ENCODE measurements around the gene PARVG. TPM values are rescaled to one million over a fixed set of nuclear protein-coding genes. Genes with fewer than 3 reads are reported as not detected.

PARVG gene
- total and polyA plus RNA-seq, 2 experiments from 2014 or later: not detected

GRCh38 chr22:44201665-44202064 is 20.9 kb downstream of the PARVG start:
- Histone ChIP-seq H3K27me3 (replicated peaks; ENCODE audit: insufficient read depth) (no peaks in the 10 kb centered on the region; the same call in 1 of the 2 replicates), H3F3A (ENCODE audit: insufficient read depth) (0 out of 2 replicates have a peak, but pooled peaks cover 5% of the 10 kb centered on the region), H3K4me3 (no peak overlapping the region), H3K36me3 (ENCODE audit: low read depth) (no peaks in the 10 kb centered on the region), H3K9me3 (ENCODE audit: low read depth) (no peaks in the 10 kb centered on the region), H4K20me1 (ENCODE audit: insufficient read depth) (no peaks in the 10 kb centered on the region), H3K79me2 (ENCODE audit: insufficient read depth) (no peaks in the 10 kb centered on the region), H3K4me1 (ENCODE audit: insufficient read depth) (peaks cover 12% of the 10 kb centered on the region), H3K4me2 (ENCODE audit: unreplicated experiment) (no peak overlapping the region), H2AFZ (no peak overlapping the region), H3K9me2 (ENCODE audit: insufficient read depth) (no peaks in the 10 kb centered on the region), H3K9ac (no peak overlapping the region), H3K27ac (no peak overlapping the region)
- WGBS, 2 experiments (ENCODE audit: low coverage in 1 of 2, low lambda C conversion rate in 2 of 2, missing lambda C conversion rate in 2 of 2): 65 to 73% methylated on average over 11 to 12 of the region's 12 CpGs
- no peak for DNase-seq
- TF ChIP-seq EZH2phosphoT487 (IDR thresholded peaks at IDR 0.05; ENCODE audit: insufficient read depth, low read depth) (no peak), EZH2 (IDR thresholded peaks at IDR 0.05; ENCODE audit: insufficient read depth, poor library complexity, severe bottlenecking) (no peak)
- in situ Hi-C loops (cut with MboI): no loop called here

- Histone ChIP-seq H3K79me2 (ENCODE audit: insufficient read depth) (no peaks in the 10 kb centered on the region), H3K4me2 (ENCODE audit: unreplicated experiment) (peak overlapping the region; percentile 20), H3K9me3 (ENCODE audit: low read depth) (no peaks in the 10 kb centered on the region), H3K36me3 (ENCODE audit: low read depth) (no peaks in the 10 kb centered on the region), H3K4me1 (ENCODE audit: insufficient read depth) (peaks cover 12% of the 10 kb centered on the region), H3K4me3 (no peak overlapping the region), H4K20me1 (ENCODE audit: insufficient read depth) (no peaks in the 10 kb centered on the region), H3K9me2 (ENCODE audit: insufficient read depth) (no peaks in the 10 kb centered on the region), H3K27ac (no peak overlapping the region), H3K9ac (no peak overlapping the region), H2AFZ (no peak overlapping the region), H3F3A (ENCODE audit: insufficient read depth) (0 out of 2 replicates have a peak, but pooled peaks cover 5% of the 10 kb centered on the region), H3K27me3 (replicated peaks; ENCODE audit: insufficient read depth) (no peaks in the 10 kb centered on the region; the same call in 1 of the 2 replicates)
- peak; percentile 80 for DNase-seq
- WGBS, 2 experiments (ENCODE audit: low coverage in 1 of 2, low lambda C conversion rate in 2 of 2, missing lambda C conversion rate in 2 of 2): 42 to 58% methylated on average over 10 to 11 of the region's 11 CpGs
- in situ Hi-C loops (cut with MboI): no loop called here
- no peak for TF ChIP-seq EZH2phosphoT487 (IDR thresholded peaks at IDR 0.05; ENCODE audit: insufficient read depth, low read depth)
- no peak for TF ChIP-seq EZH2 (IDR thresholded peaks at IDR 0.05; ENCODE audit: insufficient read depth, poor library complexity, severe bottlenecking)
These were observed 21.6 kb downstream of the PARVG start for GRCh38 chr22:44202261-44202789.

GRCh38 chr22:44203203-44203602 is 22.5 kb downstream of the PARVG start:
- Histone ChIP-seq H3F3A (ENCODE audit: insufficient read depth) (0 out of 2 replicates have a peak, but pooled peaks cover 5% of the 10 kb centered on the region), H3K27me3 (replicated peaks; ENCODE audit: insufficient read depth) (no peaks in the 10 kb centered on the region), H3K4me3 (no peak overlapping the region), H4K20me1 (ENCODE audit: insufficient read depth) (no peaks in the 10 kb centered on the region), H3K4me1 (ENCODE audit: insufficient read depth) (peaks cover 12% of the 10 kb centered on the region), H3K9ac (no peak overlapping the region), H3K9me3 (ENCODE audit: low read depth) (no peaks in the 10 kb centered on the region), H3K36me3 (ENCODE audit: low read depth) (no peaks in the 10 kb centered on the region), H3K4me2 (ENCODE audit: unreplicated experiment) (no peak overlapping the region), H3K27ac (no peak overlapping the region), H3K79me2 (ENCODE audit: insufficient read depth) (no peaks in the 10 kb centered on the region), H3K9me2 (ENCODE audit: insufficient read depth) (no peaks in the 10 kb centered on the region), H2AFZ (no peak overlapping the region)
- TF ChIP-seq EZH2phosphoT487 (IDR thresholded peaks at IDR 0.05; ENCODE audit: insufficient read depth, low read depth): no peak
- no peak for TF ChIP-seq EZH2 (IDR thresholded peaks at IDR 0.05; ENCODE audit: insufficient read depth, poor library complexity, severe bottlenecking)
- 55 to 61% methylated on average over 6 of the region's 6 CpGs for WGBS, 2 experiments (ENCODE audit: low coverage in 1 of 2, low lambda C conversion rate in 2 of 2, missing lambda C conversion rate in 2 of 2)
- DNase-seq: no peak
- in situ Hi-C loops (cut with MboI): no loop called here

GRCh38 chr22:44204739-44205515 is 24.2 kb downstream of the PARVG start:
- H3K4me3 ChIP-seq: no peak overlapping the region
- H3K27ac ChIP-seq: no peak overlapping the region
- WGBS, 2 experiments (ENCODE audit: low coverage in 1 of 2, low lambda C conversion rate in 2 of 2, missing lambda C conversion rate in 2 of 2): 73 to 76% methylated on average over 16 of the region's 16 CpGs

More at GRCh38 chr22:44204739-44205515, 24.2 kb downstream of the PARVG start:
- H3K9ac ChIP-seq: no peak overlapping the region
- H3K36me3 ChIP-seq (ENCODE audit: low read depth): no peaks in the 10 kb centered on the region
- H4K20me1 ChIP-seq (ENCODE audit: insufficient read depth): no peaks in the 10 kb centered on the region
- DNase-seq: no peak
- H3K4me1 ChIP-seq (ENCODE audit: insufficient read depth): peaks cover 12% of the 10 kb centered on the region
- in situ Hi-C loops (cut with MboI): no loop called here
- no peaks in the 10 kb centered on the region for H3K79me2 ChIP-seq (ENCODE audit: insufficient read depth)
- H3K9me3 ChIP-seq (ENCODE audit: low read depth): no peaks in the 10 kb centered on the region
- H3K4me2 ChIP-seq (ENCODE audit: unreplicated experiment): no peak overlapping the region
- no peak overlapping the region for H2AFZ ChIP-seq
- H3K9me2 ChIP-seq (ENCODE audit: insufficient read depth): no peaks in the 10 kb centered on the region
- H3F3A ChIP-seq (ENCODE audit: insufficient read depth): 0 out of 2 replicates have a peak, but pooled peaks cover 5% of the 10 kb centered on the region
- TF ChIP-seq EZH2 (IDR thresholded peaks at IDR 0.05; ENCODE audit: insufficient read depth, poor library complexity, severe bottlenecking) (no peak), EZH2phosphoT487 (IDR thresholded peaks at IDR 0.05; ENCODE audit: insufficient read depth, low read depth) (no peak)
- 0 out of 2 replicates have a peak, but pooled peaks cover 5% of the 10 kb centered on the region for H3K27me3 ChIP-seq (replicated peaks; ENCODE audit: insufficient read depth)

Data from GM23248 (cell line).